Uterus (tissue), 4 donors: ENCODE measurements around the gene RBMS3. TPM values are rescaled to one million over a fixed set of nuclear protein-coding genes. Genes with fewer than 3 reads are reported as not detected.

Experiments used
- DNase-seq, 2 donors: peaks; one replicate each; pipeline ENCODE4 v3.0.0-alpha.2; 2019 to 2020
- H3K27ac ChIP-seq, 2 donors: fragments of 200-600 bp; sonication (generic); 1 replicate in 1 of 2; 2 replicates in 1 of 2; pipeline ENCODE4 v1.5.1; 2016 to 2018
- H3K27me3 ChIP-seq, 2 donors: fragments of 200-600 bp; sonication (generic); one replicate each; pipeline ENCODE4 v1.5.1; 2018 to 2019; ENCODE audit warnings: control low read depth in 1 of 2
- H3K36me3 ChIP-seq, 2 donors: fragments of 200-600 bp; sonication (generic); one replicate each; pipeline ENCODE4 v1.5.1; 2019; ENCODE audit warnings: control low read depth in 1 of 2
- H3K4me1 ChIP-seq, 2 donors: fragments of 200-600 bp; sonication (generic); one replicate each; pipeline ENCODE4 v1.5.1; 2018 to 2019; ENCODE audit warnings: control low read depth in 1 of 2
- H3K4me3 ChIP-seq, 2 donors: fragments of 200-600 bp; sonication (generic); 1 replicate in 1 of 2; 2 replicates in 1 of 2; pipeline ENCODE4 v1.5.1; 2018 to 2019; ENCODE audit warnings: mild to moderate bottlenecking in 1 of 2
- H3K9me3 ChIP-seq, 2 donors: fragments of 200-600 bp; sonication (generic); one replicate each; pipeline ENCODE4 v1.5.1; 2019; ENCODE audit warnings: control low read depth in 1 of 2
- POLR2A ChIP-seq, 2 donors: fragments of 450-650 bp; IDR thresholded peaks; one replicate each; pipeline ENCODE4 v1.6.1; 2016; ENCODE audit warnings: antibody characterized with exemption in 2 of 2, mild to moderate bottlenecking in 1 of 2, moderate library complexity in 1 of 2
- intact Hi-C: fragments of 100-400 bp; cut with DNase I; formaldehyde crosslinking; loops from one replicate; pipeline ENCODE4 v1.15.1; 2023; ENCODE audit warnings: low total_unique reads
- total RNA-seq, 4 donors: library from RNA; depleted of rRNA in 3 of 4; stranded (reverse); fragments of >200 nt in 3 of 4; gene quantifications; one replicate each; pipeline versions ENCODE4 v1.1.0 to v1.2.4, GENCODE V29; 2014 to 2023
- TF ChIP-seq, protein P1 (sequence below), 4 experiments: fragments of 200-600 bp in 2 of 4; fragments of 450-650 bp in 2 of 4; sonication (generic) in 2 of 4; IDR thresholded peaks; one replicate each; pipeline ENCODE4 v1.5.1; 2016 to 2019; ENCODE audit warnings: antibody characterized with exemption in 4 of 4, mild to moderate bottlenecking in 2 of 4, moderate library complexity in 1 of 4
- donor health status: DM: yes; HTN: yes; CAD: no.

Gene RBMS3
- total RNA-seq, 4 donors from 2014 or later = 45.9 to 113 (median 75.4) TPM

DNA sequence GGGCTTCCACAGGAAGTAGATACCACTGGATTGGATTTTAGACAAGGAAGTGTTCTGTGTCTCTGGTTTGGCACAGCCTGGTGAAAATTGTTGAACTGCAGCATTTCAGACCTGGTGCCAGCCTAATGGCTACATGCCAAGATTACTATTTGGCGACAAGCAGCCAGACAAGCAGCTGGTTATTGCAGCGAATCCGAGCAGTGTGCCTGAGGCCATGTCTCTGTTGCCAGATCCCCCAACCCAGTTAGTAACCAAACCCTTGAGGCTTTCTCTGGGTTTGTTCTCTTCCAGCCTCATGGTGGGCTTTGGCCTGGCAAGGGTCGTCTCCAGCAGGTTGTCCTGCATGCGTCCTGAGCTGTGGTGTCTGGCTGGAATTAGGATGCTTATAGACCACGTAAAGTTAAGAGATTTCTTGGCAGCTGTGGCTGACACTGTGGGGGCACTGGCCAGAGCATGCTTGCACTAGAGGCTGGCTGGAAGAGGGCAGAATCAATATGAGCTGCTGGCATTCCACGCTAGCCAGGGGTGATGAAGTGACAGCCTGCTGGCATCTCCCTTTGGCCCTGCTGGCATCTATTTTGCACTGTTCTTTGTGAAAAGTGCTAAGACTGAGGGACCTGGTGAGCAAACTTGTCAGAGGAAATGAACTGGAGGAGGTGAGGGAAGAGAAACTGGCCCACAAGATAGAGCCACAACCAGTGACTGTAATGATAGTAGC is 172.6 kb downstream of the RBMS3 start:
- H3K27me3 ChIP-seq = no peaks in the 10 kb centered on the region
- no peaks in the 10 kb centered on the region for H3K36me3 ChIP-seq
- H3K9me3 ChIP-seq = no peaks in the 10 kb centered on the region
- no peak overlapping the region for H3K27ac ChIP-seq
- no peak for DNase-seq
- H3K4me1 ChIP-seq = no peaks in the 10 kb centered on the region
- TF ChIP-seq, protein P1, sequence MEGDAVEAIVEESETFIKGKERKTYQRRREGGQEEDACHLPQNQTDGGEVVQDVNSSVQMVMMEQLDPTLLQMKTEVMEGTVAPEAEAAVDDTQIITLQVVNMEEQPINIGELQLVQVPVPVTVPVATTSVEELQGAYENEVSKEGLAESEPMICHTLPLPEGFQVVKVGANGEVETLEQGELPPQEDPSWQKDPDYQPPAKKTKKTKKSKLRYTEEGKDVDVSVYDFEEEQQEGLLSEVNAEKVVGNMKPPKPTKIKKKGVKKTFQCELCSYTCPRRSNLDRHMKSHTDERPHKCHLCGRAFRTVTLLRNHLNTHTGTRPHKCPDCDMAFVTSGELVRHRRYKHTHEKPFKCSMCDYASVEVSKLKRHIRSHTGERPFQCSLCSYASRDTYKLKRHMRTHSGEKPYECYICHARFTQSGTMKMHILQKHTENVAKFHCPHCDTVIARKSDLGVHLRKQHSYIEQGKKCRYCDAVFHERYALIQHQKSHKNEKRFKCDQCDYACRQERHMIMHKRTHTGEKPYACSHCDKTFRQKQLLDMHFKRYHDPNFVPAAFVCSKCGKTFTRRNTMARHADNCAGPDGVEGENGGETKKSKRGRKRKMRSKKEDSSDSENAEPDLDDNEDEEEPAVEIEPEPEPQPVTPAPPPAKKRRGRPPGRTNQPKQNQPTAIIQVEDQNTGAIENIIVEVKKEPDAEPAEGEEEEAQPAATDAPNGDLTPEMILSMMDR (IDR thresholded peaks at IDR 0.05) = no peak
- no peak for TF ChIP-seq POLR2A (IDR thresholded peaks at IDR 0.05)
- no peak overlapping the region for H3K4me3 ChIP-seq
- intact Hi-C loops = no loop called here

GRCh38 chr3:29454161-29454611 is 173.3 kb downstream of the RBMS3 start:
- TF ChIP-seq POLR2A (IDR thresholded peaks at IDR 0.05) = no peak
- TF ChIP-seq, protein P1 (IDR thresholded peaks at IDR 0.05) = no peak
- Histone ChIP-seq H3K4me3 (no peak overlapping the region), H3K27ac (no peak overlapping the region), H3K4me1 (no peaks in the 10 kb centered on the region), H3K27me3 (no peaks in the 10 kb centered on the region), H3K36me3 (no peaks in the 10 kb centered on the region), H3K9me3 (no peaks in the 10 kb centered on the region)
- no peak for DNase-seq
- intact Hi-C loops = no loop called here

- no peak for TF ChIP-seq POLR2A (IDR thresholded peaks at IDR 0.05)
- TF ChIP-seq, protein P1 (IDR thresholded peaks at IDR 0.05) = no peak
- no peaks in the 10 kb centered on the region for H3K9me3 ChIP-seq
- no peaks in the 10 kb centered on the region for H3K36me3 ChIP-seq
- H3K27me3 ChIP-seq = no peaks in the 10 kb centered on the region
- no peaks in the 10 kb centered on the region for H3K4me1 ChIP-seq
- H3K27ac ChIP-seq = no peak overlapping the region
- no peak for DNase-seq
- intact Hi-C loops = no loop called here
- H3K4me3 ChIP-seq = no peak overlapping the region
Measured at GRCh38 chr3:29456901-29457300, 176.0 kb downstream of the RBMS3 start.

GRCh38 chr3:29463304-29463703 is 182.4 kb downstream of the RBMS3 start:
- no peak overlapping the region for H3K4me3 ChIP-seq
- H3K27me3 ChIP-seq = no peaks in the 10 kb centered on the region
- H3K36me3 ChIP-seq = no peaks in the 10 kb centered on the region
- intact Hi-C loops = no loop called here
- TF ChIP-seq, protein P1 (IDR thresholded peaks at IDR 0.05) = no peak
- no peak for TF ChIP-seq POLR2A (IDR thresholded peaks at IDR 0.05)
- no peaks in the 10 kb centered on the region for H3K4me1 ChIP-seq
- DNase-seq = no peak
- no peaks in the 10 kb centered on the region for H3K9me3 ChIP-seq
- no peak overlapping the region for H3K27ac ChIP-seq

- no peak for TF ChIP-seq POLR2A (IDR thresholded peaks at IDR 0.05)
- TF ChIP-seq, protein P1 (IDR thresholded peaks at IDR 0.05) = no peak
- Histone ChIP-seq H3K4me1 (no peaks in the 10 kb centered on the region), H3K9me3 (no peaks in the 10 kb centered on the region), H3K4me3 (no peak overlapping the region), H3K27ac (no peak overlapping the region), H3K27me3 (no peaks in the 10 kb centered on the region), H3K36me3 (no peaks in the 10 kb centered on the region)
- intact Hi-C loops = no loop called here
- no peak for DNase-seq
Measured at GRCh38 chr3:29465836-29466235, 185.0 kb downstream of the RBMS3 start.
